SH-SY5Y (cell line): Measurements from ENCODE around the gene GPR55.

ENCODE experiments used
- GATA2 ChIP-seq: IDR thresholded peaks from 2 replicates; pipeline ENCODE4 v1.6.1; 2011; ENCODE audit warnings: mild to moderate bottlenecking, low read depth, low read length
- GATA3 ChIP-seq: IDR thresholded peaks from 2 replicates; pipeline ENCODE4 v1.6.1; 2011; ENCODE audit warnings: low read depth, mild to moderate bottlenecking, low read length, moderate library complexity

GPR55 gene

GRCh38 chr2:230942920-230943896, 18.2 kb upstream of the GPR55 start:
- no peak for TF ChIP-seq GATA2
- TF ChIP-seq GATA3, result no peak

- no peak for TF ChIP-seq GATA3
Observed at GRCh38 chr2:230942371-230942770, 17.3 kb upstream of the GPR55 start.

GRCh38 chr2:230941202-230942180, 16.4 kb upstream of the GPR55 start:
- TF ChIP-seq GATA3, result no peak
- TF ChIP-seq GATA2, result no peak

- no peak for TF ChIP-seq GATA2
- TF ChIP-seq GATA3, result no peak
Observed at GRCh38 chr2:230940471-230940815, 15.4 kb upstream of the GPR55 start.

- TF ChIP-seq GATA3 (no peak), GATA2 (no peak)
Observed at GRCh38 chr2:230939691-230940470, 14.8 kb upstream of the GPR55 start.

GRCh38 chr2:230939066-230939591, 14.1 kb upstream of the GPR55 start:
- TF ChIP-seq GATA2 (no peak), GATA3 (no peak)

GRCh38 chr2:230938516-230939065, 13.5 kb upstream of the GPR55 start:
- no peak for TF ChIP-seq GATA2
- no peak for TF ChIP-seq GATA3

GRCh38 chr2:230938098-230938497, 13.1 kb upstream of the GPR55 start:
- TF ChIP-seq GATA2, result no peak
- no peak for TF ChIP-seq GATA3

GRCh38 chr2:230937362-230937761, 12.3 kb upstream of the GPR55 start:
- TF ChIP-seq GATA3 (no peak), GATA2 (no peak)

- TF ChIP-seq GATA2 (no peak), GATA3 (no peak)
Observed at GRCh38 chr2:230935130-230935430, 10.0 kb upstream of the GPR55 start.

- TF ChIP-seq GATA2, result no peak
- TF ChIP-seq GATA3, result no peak
Observed at GRCh38 chr2:230934231-230935129, 9.4 kb upstream of the GPR55 start.

- TF ChIP-seq GATA3, result no peak
- no peak for TF ChIP-seq GATA2
Observed at GRCh38 chr2:230933521-230934180, 8.6 kb upstream of the GPR55 start.
